MG63 (cell line): ENCODE measurements around the gene SZT2. TPM values are rescaled to one million over a fixed set of nuclear protein-coding genes. Genes with fewer than 3 reads are reported as not detected.
"Not testable (repeated sequence)": the region's sequence is repeated elsewhere in the genome, so short reads cannot be mapped to it uniquely, and the experiment has no call there.

Experiments
- DNase-seq: peaks from one replicate; pipeline ENCODE4 v3.0.0-alpha.2; 2020
- H3K27me3 ChIP-seq: fragments of 250-450 bp; sonication (Bioruptor Pico); 2 replicates; pipeline ENCODE4 v1.5.1; 2020; ENCODE audit warnings: mild to moderate bottlenecking, moderate library complexity
- H3K36me3 ChIP-seq: fragments of 250-450 bp; sonication (Bioruptor Pico); 2 replicates; pipeline ENCODE4 v1.5.1; 2020; ENCODE audit warnings: mild to moderate bottlenecking, moderate library complexity
- H3K4me3 ChIP-seq: fragments of 250-450 bp; sonication (Bioruptor Pico); 2 replicates; pipeline ENCODE4 v1.5.1; 2020; ENCODE audit warnings: mild to moderate bottlenecking, moderate library complexity
- H3K9me3 ChIP-seq: fragments of 250-450 bp; sonication (Bioruptor Pico); 2 replicates; pipeline ENCODE4 v1.5.1; 2020; ENCODE audit warnings: mild to moderate bottlenecking, moderate library complexity
- total RNA-seq: library from RNA; depleted of rRNA; stranded (reverse); fragments of >200 nt; shearing (Covaris generic); gene quantifications from 2 replicates; pipeline ENCODE4 v1.2.3, GENCODE V29; 2014; ENCODE audit warnings: low replicate concordance

The SZT2 gene
- total RNA-seq, 1 experiment from 2014 or later = 4.9 TPM

GRCh38 chr1:43451701-43452532 lies 62.2 kb downstream of the SZT2 start:
- H3K9me3 ChIP-seq = no peaks in the 10 kb centered on the region; the same call in 1 of the 2 replicates
- H3K36me3 ChIP-seq = peaks cover 21% of the 10 kb centered on the region
- DNase-seq = no peak
- H3K27me3 ChIP-seq = peaks cover 5% of the 10 kb centered on the region; the same call in 1 of the 2 replicates
- H3K4me3 ChIP-seq = no peak overlapping the region

DNA sequence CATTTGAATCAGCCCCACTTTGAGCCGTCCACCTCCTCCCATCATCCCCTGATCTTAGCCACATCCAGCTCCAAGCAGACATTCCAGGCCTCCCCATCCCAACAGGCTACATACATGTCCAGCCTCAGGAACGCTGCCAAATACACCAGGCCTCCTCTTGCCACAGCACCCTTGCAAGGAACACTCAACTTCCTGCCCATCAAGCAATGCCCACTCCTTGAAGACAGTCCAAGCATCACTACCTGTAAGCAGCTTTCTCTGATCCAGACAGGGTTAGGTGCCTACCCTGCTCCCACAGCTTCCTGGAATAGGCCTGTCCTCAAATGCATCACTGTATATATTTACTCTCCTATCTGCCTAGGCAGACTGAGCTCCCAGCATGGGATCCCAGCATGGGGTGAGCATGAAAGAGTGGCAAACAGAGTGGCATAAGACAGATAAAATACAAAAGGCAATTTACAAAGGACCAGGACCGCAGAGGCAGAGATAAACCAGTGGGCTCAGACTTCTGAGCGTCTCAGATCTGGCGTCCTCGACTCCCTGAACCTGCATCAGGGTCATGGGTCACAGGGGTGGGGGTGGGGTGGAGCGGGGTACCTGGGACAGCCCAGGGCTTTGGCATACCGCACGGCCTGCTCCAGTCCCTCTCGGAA lies 63.2 kb downstream of the SZT2 start:
- DNase-seq = peak; percentile 43
- peaks cover 10% of the 10 kb centered on the region; the same call in 1 of the 2 replicates for H3K27me3 ChIP-seq
- no peaks in the 10 kb centered on the region; the same call in 1 of the 2 replicates for H3K9me3 ChIP-seq
- H3K4me3 ChIP-seq = peak overlapping the region; percentile 11; the same call in 1 of the 2 replicates
- peaks cover 17% of the 10 kb centered on the region for H3K36me3 ChIP-seq

- peak; percentile 73 for DNase-seq
- peak within 1 kb of the TSS; percentile 23 for H3K4me3 ChIP-seq
- peaks cover 15% of the 10 kb centered on the region for H3K36me3 ChIP-seq
- H3K9me3 ChIP-seq = no peaks in the 10 kb centered on the region; the same call in 1 of the 2 replicates
- peaks cover 11% of the 10 kb centered on the region for H3K27me3 ChIP-seq
Measured at GRCh38 chr1:43453442-43454269, 64.0 kb downstream of the SZT2 start, which contains the start of gene HYI. Gene HYI (minus strand): TSS chr1:43453931. CDS start chr1:43453793, 138 bp downstream.

DNA sequence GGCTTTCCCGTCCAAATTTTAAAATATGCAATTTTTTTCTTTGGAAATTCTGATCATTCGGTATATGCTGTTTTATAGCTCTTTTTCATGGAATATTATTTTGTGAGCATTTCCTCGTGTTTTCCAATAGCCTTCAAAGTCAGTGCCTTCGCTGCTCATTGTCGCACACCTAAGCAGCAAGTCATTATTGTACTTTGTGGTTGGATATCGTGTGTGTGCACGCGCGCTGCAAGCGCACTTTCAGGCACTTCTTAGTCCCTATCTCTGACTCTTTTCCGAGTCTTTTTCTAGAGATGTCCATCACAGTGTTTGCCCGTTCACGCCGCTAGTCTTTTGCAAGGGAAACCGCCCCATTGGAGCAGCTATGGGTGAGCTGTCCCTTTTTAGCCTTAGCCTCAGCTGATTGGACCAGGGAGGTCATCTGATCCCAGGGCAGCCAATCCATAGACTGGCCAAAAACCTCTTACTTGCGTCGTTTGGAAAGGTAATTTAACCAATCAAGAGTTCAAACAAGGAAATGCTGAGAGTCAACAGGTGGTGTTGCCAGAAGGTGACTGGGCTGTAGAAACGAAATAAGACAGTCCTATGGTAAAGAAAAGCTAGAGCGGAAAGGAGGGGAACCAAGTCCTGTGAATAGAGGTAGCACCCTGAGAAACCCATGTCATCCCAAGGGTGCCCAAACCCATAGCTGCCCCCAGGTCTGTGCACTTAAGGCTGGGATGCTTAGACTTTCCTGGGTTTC lies 64.7 kb downstream of the SZT2 start:
- H3K27me3 ChIP-seq = peaks cover 14% of the 10 kb centered on the region
- peak; percentile 66 for DNase-seq

GRCh38 chr1:43455213-43455889 lies 65.7 kb downstream of the SZT2 start:
- no peak for DNase-seq
- no peak overlapping the region for H3K4me3 ChIP-seq
- peaks cover 14% of the 10 kb centered on the region for H3K27me3 ChIP-seq
- no peaks in the 10 kb centered on the region; the same call in 1 of the 2 replicates for H3K9me3 ChIP-seq
- H3K36me3 ChIP-seq = peaks cover 9% of the 10 kb centered on the region

More for the DNA sequence above, 64.7 kb downstream of the SZT2 start:
- H3K9me3 ChIP-seq = no peaks in the 10 kb centered on the region; the same call in 1 of the 2 replicates
- H3K4me3 ChIP-seq = peak overlapping the region; percentile 23
- peaks cover 9% of the 10 kb centered on the region for H3K36me3 ChIP-seq

GRCh38 chr1:43458379-43458778 lies 68.7 kb downstream of the SZT2 start:
- not testable (repeated sequence) for H3K4me3 ChIP-seq, DNase-seq

DNA sequence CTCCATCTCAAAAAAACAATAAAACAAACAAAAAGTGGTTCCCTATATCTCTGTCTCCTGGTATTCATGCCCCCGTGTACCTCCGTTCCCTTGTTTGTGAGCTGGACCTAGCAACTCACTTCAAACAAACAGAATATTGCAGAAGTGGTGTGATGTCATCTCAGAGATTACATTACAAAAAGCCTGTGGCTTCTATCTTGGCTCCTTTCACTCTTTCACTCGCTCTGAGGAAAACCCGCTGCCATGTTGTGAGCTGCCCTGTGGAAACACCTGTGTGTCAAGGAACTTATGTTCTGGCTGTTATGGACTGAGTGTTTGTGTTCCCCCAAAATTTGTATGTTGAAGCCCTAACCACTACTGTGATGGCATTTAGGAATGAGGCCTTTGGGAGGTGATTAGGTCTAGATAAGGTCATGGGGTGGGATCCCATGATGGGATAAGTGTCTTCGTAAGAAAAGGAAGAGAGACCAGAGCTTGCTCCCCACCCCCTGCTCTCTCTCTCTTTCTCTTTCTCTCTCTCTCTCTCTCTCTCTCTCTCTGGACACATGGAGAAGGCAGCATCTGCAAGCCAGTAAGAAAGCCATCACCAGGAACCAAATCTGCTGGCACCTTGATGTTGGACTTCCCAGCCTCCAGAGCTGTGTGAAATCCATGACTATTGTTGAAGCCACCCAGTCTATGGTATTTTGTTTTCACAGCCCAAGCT lies 71.4 kb downstream of the SZT2 start:
- no peaks in the 10 kb centered on the region for H3K36me3 ChIP-seq
- H3K9me3 ChIP-seq = no peaks in the 10 kb centered on the region
- H3K27me3 ChIP-seq = peaks cover 12% of the 10 kb centered on the region; the same call in 1 of the 2 replicates
- no peak overlapping the region for H3K4me3 ChIP-seq
- DNase-seq = no peak

More at GRCh38 chr1:43458379-43458778, 68.7 kb downstream of the SZT2 start:
- H3K27me3 ChIP-seq = peaks cover 14% of the 10 kb centered on the region
- H3K9me3 ChIP-seq, H3K36me3 ChIP-seq: not testable (repeated sequence)

GRCh38 chr1:43463479-43463878 lies 73.8 kb downstream of the SZT2 start:
- peaks cover 4% of the 10 kb centered on the region; the same call in 1 of the 2 replicates for H3K27me3 ChIP-seq
- no peaks in the 10 kb centered on the region for H3K36me3 ChIP-seq
- DNase-seq = no peak
- no peak overlapping the region for H3K4me3 ChIP-seq
- no peaks in the 10 kb centered on the region for H3K9me3 ChIP-seq

DNA sequence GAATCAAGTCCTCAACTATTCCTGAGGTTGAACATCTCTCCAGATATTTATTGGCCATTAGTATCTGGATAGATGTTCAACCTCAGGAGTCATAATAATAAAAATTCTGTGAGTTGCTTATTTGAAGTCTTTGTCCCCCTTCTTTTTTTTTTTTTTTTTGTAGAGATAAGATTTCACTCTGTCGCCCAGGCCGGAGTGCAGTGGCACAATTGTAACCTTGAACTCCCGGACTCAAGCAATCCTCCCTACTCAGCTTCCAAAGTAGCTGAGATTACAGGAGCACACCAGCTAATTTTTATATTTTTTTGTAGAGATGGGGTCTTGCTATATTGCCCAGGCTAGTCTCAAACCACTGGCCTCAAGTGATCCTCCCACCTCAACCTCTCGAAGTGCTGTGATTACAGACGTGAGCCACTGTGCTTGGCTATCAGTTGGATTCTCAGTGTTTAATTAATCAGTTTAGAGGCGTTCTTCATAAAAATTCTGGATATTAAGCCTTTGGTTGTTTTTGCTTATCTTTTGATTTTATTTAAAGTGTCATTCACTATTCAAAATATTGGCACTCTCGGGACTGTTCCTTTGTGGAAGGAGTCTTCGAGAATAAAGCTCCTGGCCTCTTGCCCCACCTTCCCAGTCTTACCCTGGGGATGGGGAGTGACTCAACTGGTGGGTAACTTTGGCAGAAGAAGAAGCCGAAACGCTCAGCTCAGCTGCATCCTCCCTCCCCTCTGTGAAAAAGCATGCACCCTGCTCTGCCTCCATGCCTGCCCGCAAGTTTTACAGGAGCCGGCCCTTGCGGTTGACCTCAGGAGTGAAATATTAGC lies 75.2 kb downstream of the SZT2 start:
- Histone ChIP-seq H3K27me3 (no peaks in the 10 kb centered on the region), H3K9me3 (no peaks in the 10 kb centered on the region), H3K4me3 (no peak overlapping the region), H3K36me3 (no peaks in the 10 kb centered on the region)
- DNase-seq = peak; percentile 41

DNA sequence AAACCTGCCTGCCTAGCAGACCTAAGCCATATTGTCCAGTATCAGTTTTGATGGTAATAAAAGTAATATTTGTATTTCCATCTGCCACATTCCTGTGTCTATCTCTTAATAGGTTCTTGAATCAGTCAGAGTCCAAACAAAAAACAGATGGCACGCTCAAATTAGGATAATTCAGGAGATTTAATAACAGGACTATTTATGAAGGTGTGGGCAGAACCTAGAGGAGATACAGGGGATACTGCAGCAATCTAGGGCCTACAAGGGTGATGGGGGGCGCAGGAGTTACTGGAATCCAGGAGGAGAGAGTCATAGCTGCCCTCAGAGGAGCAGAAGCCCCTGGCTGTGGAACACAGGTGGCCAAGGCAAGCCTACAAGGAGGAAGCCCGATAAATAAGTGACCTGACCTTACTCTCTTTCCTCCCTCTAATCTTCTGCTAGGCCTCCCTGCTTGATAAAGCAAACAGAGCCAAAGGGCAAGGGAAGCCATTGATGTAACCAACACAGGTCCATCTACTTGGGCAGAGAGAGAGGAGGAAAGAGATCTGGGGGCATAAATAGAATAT lies 75.9 kb downstream of the SZT2 start:
- Histone ChIP-seq H3K9me3 (no peaks in the 10 kb centered on the region), H3K36me3 (no peaks in the 10 kb centered on the region), H3K27me3 (no peaks in the 10 kb centered on the region), H3K4me3 (no peak overlapping the region)
- DNase-seq = no peak

DNA sequence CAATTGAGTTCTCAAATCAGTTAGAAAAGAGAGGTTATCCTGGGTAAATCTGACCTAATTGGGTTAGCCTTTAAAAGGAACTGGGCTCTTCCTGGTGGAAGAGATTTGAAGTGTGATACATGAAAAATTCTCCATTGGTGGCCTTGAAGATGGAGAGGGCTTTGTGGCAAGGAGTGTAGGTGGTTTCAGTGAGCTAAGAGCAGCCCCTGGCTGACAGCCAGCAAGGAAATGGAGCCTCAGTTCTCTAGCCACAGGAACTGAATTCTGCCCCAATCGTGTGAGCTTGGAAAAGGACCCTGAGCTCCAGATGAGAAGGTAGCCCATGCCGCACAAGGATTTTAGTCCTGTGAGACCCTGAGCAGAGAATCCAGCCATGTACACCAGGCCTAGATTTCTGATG lies 76.7 kb downstream of the SZT2 start:
- no peak for DNase-seq
- no peak overlapping the region for H3K4me3 ChIP-seq
- no peaks in the 10 kb centered on the region for H3K36me3 ChIP-seq
- H3K9me3 ChIP-seq = no peaks in the 10 kb centered on the region
- H3K27me3 ChIP-seq = no peaks in the 10 kb centered on the region

DNA sequence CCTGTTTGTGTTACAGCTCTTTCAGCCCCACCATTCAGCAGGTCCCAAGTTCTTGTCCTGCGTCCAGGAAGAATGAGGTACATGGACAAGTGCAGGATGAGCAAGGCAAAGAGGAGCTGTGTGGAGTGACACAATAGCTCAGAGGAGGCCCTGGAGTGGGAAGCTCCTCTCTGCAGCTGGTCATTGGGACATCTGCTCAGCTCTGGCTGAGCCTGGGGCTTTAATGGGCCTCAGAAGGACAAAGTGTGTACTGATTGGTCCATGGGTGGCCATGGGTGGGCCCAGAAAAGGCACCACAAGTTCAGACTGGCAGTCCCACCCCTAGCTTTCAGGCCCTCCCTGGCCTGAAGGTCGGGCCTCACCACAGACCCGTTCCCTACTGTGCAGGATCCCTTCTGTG lies 78.7 kb downstream of the SZT2 start:
- no peak for DNase-seq
- H3K4me3 ChIP-seq = no peak overlapping the region
- H3K36me3 ChIP-seq = no peaks in the 10 kb centered on the region
- no peaks in the 10 kb centered on the region for H3K27me3 ChIP-seq
- no peaks in the 10 kb centered on the region for H3K9me3 ChIP-seq

GRCh38 chr1:43469932-43470331 lies 80.2 kb downstream of the SZT2 start:
- no peaks in the 10 kb centered on the region for H3K9me3 ChIP-seq
- H3K4me3 ChIP-seq = no peak overlapping the region
- no peak for DNase-seq
- H3K36me3 ChIP-seq = no peaks in the 10 kb centered on the region
- H3K27me3 ChIP-seq = no peaks in the 10 kb centered on the region

GRCh38 chr1:43472087-43472462 lies 82.4 kb downstream of the SZT2 start:
- Histone ChIP-seq H3K4me3 (no peak overlapping the region), H3K9me3 (no peaks in the 10 kb centered on the region), H3K36me3 (no peaks in the 10 kb centered on the region), H3K27me3 (no peaks in the 10 kb centered on the region)
- no peak for DNase-seq
